ENCODE results near the gene THAP5.
A peak's percentile ranks its signal among the peaks of the same experiment; 100 is the strongest.
"Not testable (repeated sequence)": the region's sequence is repeated elsewhere in the genome, so short reads cannot be mapped to it uniquely, and the experiment has no call there.

Gene THAP5

DNA sequence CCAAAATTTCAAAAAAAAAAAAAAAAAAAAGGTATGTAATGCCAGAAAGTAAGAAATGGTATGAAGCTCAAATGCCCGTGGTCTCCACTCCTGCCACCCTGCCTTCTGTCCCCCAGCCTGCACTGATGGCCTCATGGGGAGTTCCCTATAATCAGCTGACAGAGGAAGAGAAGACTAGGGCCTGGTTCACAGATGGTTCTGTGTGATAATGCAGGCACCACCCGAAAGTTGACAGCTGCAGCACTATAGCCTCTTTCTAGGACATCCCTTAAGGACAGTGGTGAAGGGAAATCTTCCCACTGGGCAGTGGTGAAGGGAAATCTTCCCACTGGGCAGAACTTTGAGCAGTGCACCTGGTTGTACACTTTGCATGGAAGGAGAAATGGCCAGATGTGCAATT lies 31.3 kb downstream of the THAP5 start:
- DNase-seq (ENCODE audit: extremely low spot score, insufficient read length, low read depth); FAIRE-seq: not testable (repeated sequence)

GRCh38 chr7:108537229-108537628 lies 32.3 kb downstream of the THAP5 start:
- DNase-seq (ENCODE audit: extremely low spot score, insufficient read length, low read depth) (no peak), FAIRE-seq (no peak)

- FAIRE-seq (no peak), DNase-seq (ENCODE audit: extremely low spot score, insufficient read length, low read depth) (no peak)
Measured at GRCh38 chr7:108535744-108536143, 33.8 kb downstream of the THAP5 start.

DNA sequence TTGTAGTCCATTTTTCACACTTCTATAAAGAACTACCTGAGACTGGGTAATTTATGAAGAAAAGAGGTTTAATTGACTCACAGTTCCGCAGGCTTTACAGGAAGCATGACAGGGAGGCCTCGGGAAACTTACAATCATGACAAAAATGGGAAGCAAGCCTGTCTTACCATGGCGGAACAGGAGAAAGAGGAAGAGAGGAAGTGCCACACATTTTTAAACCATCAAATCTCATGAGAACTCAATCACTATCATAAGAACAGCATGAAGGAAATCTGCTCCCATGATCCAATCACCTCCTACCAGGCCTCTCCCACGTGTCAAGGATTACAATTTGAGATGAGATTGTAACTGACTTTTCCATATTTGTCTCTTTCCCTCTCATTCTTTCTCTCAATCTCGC lies 34.2 kb downstream of the THAP5 start:
- FAIRE-seq (no peak), DNase-seq (ENCODE audit: extremely low spot score, insufficient read length, low read depth) (no peak)

DNA sequence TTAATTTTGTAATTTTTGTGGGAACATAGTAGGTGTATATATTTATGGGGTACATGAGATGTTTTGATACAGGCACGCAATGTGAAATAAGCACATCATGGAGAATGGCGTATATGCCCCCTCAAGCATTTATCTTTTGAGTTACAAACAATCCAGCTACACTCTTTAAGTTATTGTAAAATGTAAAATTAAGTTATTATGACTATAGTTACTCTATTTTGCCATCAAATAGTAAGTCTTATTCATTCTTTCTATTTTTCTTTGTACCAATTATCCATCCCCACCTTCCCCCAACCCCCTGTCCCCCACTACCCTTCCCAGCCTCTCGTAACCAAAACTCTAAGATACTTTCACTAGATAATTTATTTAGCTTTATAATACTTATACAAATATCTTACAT lies 35.8 kb downstream of the THAP5 start:
- FAIRE-seq: no peak
- DNase-seq (ENCODE audit: extremely low spot score, insufficient read length, low read depth): no peak

- DNase-seq (ENCODE audit: extremely low spot score, insufficient read length, low read depth) (no peak), FAIRE-seq (no peak)
Measured at GRCh38 chr7:108529341-108529740, 40.2 kb downstream of the THAP5 start.

GRCh38 chr7:108528183-108528712 lies 41.3 kb downstream of the THAP5 start:
- DNase-seq (ENCODE audit: extremely low spot score, insufficient read length, low read depth) (no peak), FAIRE-seq (no peak)

GRCh38 chr7:108526768-108527017 lies 42.8 kb downstream of the THAP5 start:
- FAIRE-seq (no peak), DNase-seq (ENCODE audit: extremely low spot score, insufficient read length, low read depth) (no peak)

DNA sequence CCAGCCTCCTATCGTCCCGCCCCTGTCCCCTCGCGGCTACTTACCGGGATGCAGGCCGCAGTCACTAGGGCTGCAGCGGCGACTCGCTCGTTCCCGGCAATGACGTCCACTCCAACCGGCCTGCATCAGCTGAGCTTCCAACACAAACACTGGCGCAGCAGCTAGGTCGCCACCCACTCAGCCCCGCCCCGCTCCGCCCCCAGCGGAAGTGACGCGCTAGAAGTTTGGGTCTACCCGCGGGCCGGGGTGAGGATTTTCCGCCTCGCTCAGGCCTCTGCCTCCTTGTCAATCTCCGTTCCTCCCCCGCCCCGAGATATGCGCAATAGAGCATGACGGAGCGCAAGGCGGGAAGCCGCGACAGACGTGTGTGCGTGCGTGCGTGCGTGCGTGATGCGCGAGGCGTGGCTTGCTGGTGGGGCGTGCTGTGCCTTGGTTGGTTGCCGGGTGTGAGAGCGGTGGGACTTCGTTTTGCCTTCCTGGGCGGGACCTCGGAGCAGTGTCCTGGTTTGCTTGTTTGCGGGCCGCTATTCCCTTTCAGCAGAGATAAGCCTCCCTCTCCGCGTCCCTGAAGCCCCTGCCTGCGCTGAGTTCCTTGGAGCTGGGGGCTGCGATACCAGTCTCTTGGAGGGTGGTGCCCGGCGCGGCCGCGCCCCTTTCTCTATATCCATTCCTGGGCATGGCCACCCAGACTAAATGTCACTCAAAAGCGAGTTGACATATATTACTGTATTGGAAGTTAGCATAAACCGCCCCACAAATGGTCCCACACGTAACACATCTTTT lies 43.3 kb downstream of the THAP5 start, which contains the start of gene PNPLA8:
PNPLA8 (minus strand) TSS at position 151 of the 783 bp plus-strand sequence. CDS start 10,644 bp downstream, outside the sequence.
- FAIRE-seq (peak; percentile 99), DNase-seq (ENCODE audit: extremely low spot score, insufficient read length, low read depth) (peak; percentile 93)

DNA sequence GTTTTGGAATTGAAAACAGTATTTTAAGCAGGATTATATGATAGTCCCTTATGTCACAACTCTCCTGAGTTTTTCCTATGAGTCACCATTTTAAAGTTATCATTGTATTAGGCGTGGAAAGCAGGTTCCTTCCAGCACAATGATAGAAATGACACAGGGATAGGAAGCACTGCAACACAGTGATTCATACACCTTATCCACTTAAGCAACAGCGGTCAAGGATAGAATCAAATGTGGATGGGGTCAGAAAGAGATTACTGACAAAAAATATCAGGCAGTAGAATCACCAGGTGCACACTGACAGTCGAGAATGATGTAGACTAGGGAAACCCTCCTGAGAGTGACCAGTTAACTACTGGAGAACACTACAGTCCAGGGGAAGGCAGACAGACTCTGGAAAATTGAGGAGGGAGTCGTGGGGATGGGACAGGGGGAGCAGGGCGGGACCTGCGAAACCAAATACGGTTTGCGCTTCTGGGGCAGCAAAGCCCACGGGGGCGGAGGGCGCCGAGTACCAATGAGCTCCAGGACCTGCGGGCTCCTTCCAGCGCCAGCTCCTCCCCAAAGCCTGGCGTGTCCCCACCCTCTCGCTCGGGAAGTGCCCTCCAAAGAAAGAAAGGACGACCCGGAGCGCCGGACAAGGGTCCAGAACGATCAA lies 44.0 kb downstream of the THAP5 start:
- FAIRE-seq (no peak), DNase-seq (ENCODE audit: extremely low spot score, insufficient read length, low read depth) (peak; percentile 30)

DNA sequence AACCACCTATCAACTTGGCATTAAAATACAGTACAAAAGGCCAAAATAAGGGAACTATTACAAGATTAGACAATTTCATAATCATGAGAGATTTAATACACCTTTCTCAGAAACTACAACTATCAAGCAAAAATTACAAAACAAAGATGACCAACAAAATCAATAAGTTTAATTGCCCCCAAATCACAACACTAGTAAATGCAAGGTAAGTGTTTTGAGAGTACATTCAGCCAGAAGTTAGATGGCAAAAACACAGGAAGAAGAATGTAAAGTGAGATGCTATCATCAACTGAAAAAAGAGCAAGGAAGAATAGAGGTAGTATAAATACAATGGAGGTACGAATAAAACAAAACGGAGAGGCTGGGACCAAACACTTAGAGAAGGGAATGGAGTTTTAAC lies 46.7 kb downstream of the THAP5 start:
- no peak for FAIRE-seq
- DNase-seq (ENCODE audit: extremely low spot score, insufficient read length, low read depth): no peak

DNA sequence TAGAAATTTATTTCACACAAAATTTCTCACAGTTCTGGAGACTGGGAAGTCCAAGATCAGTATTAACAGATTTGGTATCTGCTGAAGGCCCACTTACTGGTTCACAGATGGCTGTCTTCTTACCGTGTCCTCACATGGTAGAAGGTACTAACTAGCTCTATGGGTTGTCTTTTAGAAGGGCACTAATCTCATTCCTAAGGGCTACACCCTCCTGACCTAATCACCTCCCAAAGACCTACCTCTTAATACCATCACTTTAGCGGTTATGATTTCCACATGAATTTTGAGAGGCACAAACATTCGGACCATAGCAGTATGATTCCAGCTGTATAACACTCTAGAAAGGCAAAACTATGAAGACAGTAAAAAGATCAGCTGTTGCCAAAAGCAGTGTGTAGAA lies 51.6 kb downstream of the THAP5 start:
- DNase-seq (ENCODE audit: extremely low spot score, insufficient read length, low read depth) (no peak), FAIRE-seq (no peak)

DNA sequence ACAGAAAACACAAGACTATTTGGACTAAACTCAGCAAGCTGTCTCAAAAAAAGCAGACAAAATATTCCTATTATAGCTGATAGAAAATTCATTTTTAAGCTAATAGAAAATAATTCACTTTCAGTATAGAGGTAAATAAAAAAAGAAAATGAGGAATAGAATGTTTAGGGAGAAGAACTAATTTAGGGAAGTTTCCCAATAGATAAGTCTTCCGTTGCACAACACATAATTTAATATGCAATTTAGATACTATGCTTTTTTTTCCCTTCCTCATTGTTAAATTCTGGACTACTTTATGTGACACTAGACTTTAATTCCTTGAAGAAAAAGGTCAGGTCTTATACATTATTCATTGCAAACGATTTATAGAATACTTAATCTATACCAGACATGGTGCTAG lies 53.9 kb downstream of the THAP5 start:
- DNase-seq (ENCODE audit: extremely low spot score, insufficient read length, low read depth): no peak
- no peak for FAIRE-seq

GRCh38 chr7:108515013-108515412 lies 54.5 kb downstream of the THAP5 start:
- no peak for FAIRE-seq
- DNase-seq (ENCODE audit: extremely low spot score, insufficient read length, low read depth): no peak
